GM21717 (cell line): ENCODE measurements around the gene RPS21.
A peak's percentile ranks its signal among the peaks of the same experiment; 100 is the strongest.

Experiments used
- ATAC-seq: cut with Tn5 transposase; IDR thresholded peaks from one replicate; pipeline ENCODE4 v1.9.1; 2021; ENCODE audit warnings: mild to moderate bottlenecking, moderate library complexity; ENCODE audit not compliant: unreplicated experiment

The RPS21 gene

GRCh38 chr20:62386383-62387218 lies at the start of gene RPS21:
RPS21 (plus strand) TSS chr20:62387103; CDS start chr20:62387339, 236 bp downstream.
- peak; percentile 68 for ATAC-seq

GRCh38 chr20:62337558-62338293 lies 49.2 kb upstream of the RPS21 start:
- ATAC-seq, result peak; percentile 36

GRCh38 chr20:62338294-62338620 lies 48.6 kb upstream of the RPS21 start:
- ATAC-seq, result no peak

GRCh38 chr20:62339647-62340062 lies 47.2 kb upstream of the RPS21 start:
- ATAC-seq, result peak; percentile 67

GRCh38 chr20:62342910-62343309 lies 44.0 kb upstream of the RPS21 start:
- no peak for ATAC-seq

GRCh38 chr20:62344092-62344491 lies 42.8 kb upstream of the RPS21 start:
- no peak for ATAC-seq

GRCh38 chr20:62344782-62345181 lies 42.1 kb upstream of the RPS21 start:
- ATAC-seq, result no peak

GRCh38 chr20:62345681-62346370 lies 41.1 kb upstream of the RPS21 start:
- no peak for ATAC-seq

- ATAC-seq, result no peak
Observed at GRCh38 chr20:62346398-62347150, 40.3 kb upstream of the RPS21 start.

GRCh38 chr20:62347151-62347404 lies 39.8 kb upstream of the RPS21 start:
- ATAC-seq, result no peak

GRCh38 chr20:62347445-62347844 lies 39.5 kb upstream of the RPS21 start:
- ATAC-seq, result no peak

- no peak for ATAC-seq
Observed at GRCh38 chr20:62348604-62349003, 38.3 kb upstream of the RPS21 start.

- no peak for ATAC-seq
Observed at GRCh38 chr20:62349556-62350097, 37.3 kb upstream of the RPS21 start.

- no peak for ATAC-seq
Observed at GRCh38 chr20:62350098-62350628, 36.7 kb upstream of the RPS21 start.

- ATAC-seq, result no peak
Observed at GRCh38 chr20:62350629-62351422, 36.1 kb upstream of the RPS21 start.

GRCh38 chr20:62351469-62352401 lies 35.2 kb upstream of the RPS21 start:
- ATAC-seq, result no peak

GRCh38 chr20:62352402-62353288 lies 34.3 kb upstream of the RPS21 start:
- no peak for ATAC-seq
